HEK293T (cell line): Measurements from ENCODE around the gene CUL7.
"Not testable (repeated sequence)": the region's sequence is repeated elsewhere in the genome, so short reads cannot be mapped to it uniquely, and the experiment has no call there.

Experiments used
- CTCF ChIA-PET: fragments of 350-600 bp; formaldehyde crosslinking; extraction: SDS; loops from one replicate; lab custom pipeline; 2021; ENCODE audit warnings: antibody characterized with exemption, inconsistent platforms; lab: Yijun Ruan, JAX
- POLR2A ChIA-PET: fragments of 350-600 bp; formaldehyde crosslinking; extraction: SDS; loops from one replicate; lab custom pipeline; 2020; ENCODE audit warnings: antibody characterized with exemption, inconsistent platforms; lab: Yijun Ruan, JAX
- DNase-seq: peaks from one replicate; pipeline ENCODE4 v3.0.0; 2012; ENCODE audit warnings: mixed read lengths; ENCODE audit errors: extremely low spot score
- ARNT ChIP-seq: fragments of 450-650 bp; IDR thresholded peaks from 2 replicates; pipeline ENCODE4 v1.6.1; 2017; ENCODE audit warnings: mild to moderate bottlenecking
- BHLHE40 ChIP-seq: fragments of 450-650 bp; IDR thresholded peaks from 2 replicates; pipeline ENCODE4 v1.6.1; 2016; ENCODE audit warnings: mild to moderate bottlenecking, moderate library complexity, borderline replicate concordance
- CTBP1 ChIP-seq: fragments of 450-650 bp; IDR thresholded peaks from 2 replicates; pipeline ENCODE4 v1.6.1; 2016; ENCODE audit warnings: borderline replicate concordance
- ELF4 ChIP-seq: fragments of 450-650 bp; IDR thresholded peaks from 2 replicates; pipeline ENCODE4 v1.6.1; 2017; ENCODE audit warnings: antibody characterized with exemption
- FOXA1 ChIP-seq: fragments of 450-650 bp; IDR thresholded peaks from 2 replicates; pipeline ENCODE4 v1.6.1; 2016; ENCODE audit warnings: mild to moderate bottlenecking
- FOXK2 ChIP-seq: fragments of 450-650 bp; IDR thresholded peaks from 2 replicates; pipeline ENCODE4 v1.6.1; 2016; ENCODE audit warnings: mild to moderate bottlenecking
- FOXM1 ChIP-seq: fragments of 450-650 bp; IDR thresholded peaks from 2 replicates; pipeline ENCODE4 v1.6.1; 2017; ENCODE audit warnings: mild to moderate bottlenecking, borderline replicate concordance
- HDGF ChIP-seq: fragments of 450-650 bp; IDR thresholded peaks from 2 replicates; pipeline ENCODE4 v1.6.1; 2017; ENCODE audit warnings: antibody characterized with exemption, borderline replicate concordance
- L3MBTL2 ChIP-seq: fragments of 450-650 bp; conservative IDR thresholded peaks from 2 replicates; pipeline ENCODE4 v1.6.1; 2016; ENCODE audit warnings: mild to moderate bottlenecking
- LEF1 ChIP-seq: fragments of 450-650 bp; IDR thresholded peaks from 2 replicates; pipeline ENCODE4 v1.6.1; 2017; ENCODE audit warnings: mild to moderate bottlenecking, borderline replicate concordance
- NFRKB ChIP-seq: fragments of 450-650 bp; IDR thresholded peaks from 2 replicates; pipeline ENCODE4 v1.6.1; 2016; ENCODE audit warnings: mild to moderate bottlenecking, moderate library complexity
- PKNOX1 ChIP-seq: fragments of 450-650 bp; IDR thresholded peaks from 2 replicates; pipeline ENCODE4 v1.6.1; 2016
- SP1 ChIP-seq: fragments of 450-650 bp; IDR thresholded peaks from 2 replicates; pipeline ENCODE4 v1.6.1; 2017
- SUZ12 ChIP-seq: fragments of 450-650 bp; IDR thresholded peaks from 2 replicates; pipeline ENCODE4 v1.6.1; 2016; ENCODE audit warnings: mild to moderate bottlenecking
- TARDBP ChIP-seq: fragments of 450-650 bp; IDR thresholded peaks from 2 replicates; pipeline ENCODE4 v1.6.1; 2016
- ZNF384 ChIP-seq: fragments of 450-650 bp; IDR thresholded peaks from 2 replicates; pipeline ENCODE4 v1.6.1; 2016

CUL7 gene

GRCh38 chr6:43089874-43090558 lies 36.4 kb upstream of the CUL7 start:
- CTCF ChIA-PET: interaction anchor here (1.3 kb wide), 1 partner anchor 59 kb away, joined by 3 read pairs; no protein-coding TSS in a partner anchor
- no peak for DNase-seq
- POLR2A ChIA-PET: interaction anchor here (0.5 to 2.2 kb wide), 6 partner anchors 9 to 289 kb away, joined by 3 to 13 read pairs (median 4); partner anchors contain the start of genes KLC4, MRPL2 and PEX6
- TF ChIP-seq ZNF384 (no peak), ARNT (no peak)

GRCh38 chr6:43089467-43089866 lies 35.8 kb upstream of the CUL7 start:
- no peak for DNase-seq
- TF ChIP-seq TARDBP (no peak), ZNF384 (no peak), HDGF (no peak), SP1 (no peak), BHLHE40 (no peak), ARNT (no peak), FOXK2 (no peak), SUZ12 (no peak), NFRKB (no peak), ELF4 (no peak)
- POLR2A ChIA-PET: interaction anchor here (0.9 to 2.2 kb wide), 6 partner anchors 9 to 110 kb away, joined by 3 to 13 read pairs (median 4); partner anchors contain the start of genes CUL7, KLC4, MRPL2 and PEX6
- CTCF ChIA-PET: interaction anchor here (1.3 kb wide), 1 partner anchor 60 kb away, joined by 3 read pairs; no protein-coding TSS in a partner anchor

GRCh38 chr6:43088654-43089056 lies 35.0 kb upstream of the CUL7 start:
- DNase-seq: no peak
- CTCF ChIA-PET: no interaction called here
- POLR2A ChIA-PET: interaction anchor here (0.9 to 1.6 kb wide), 3 partner anchors 8 to 34 kb away, joined by 3 to 6 read pairs (median 5); partner anchors contain the start of genes CUL7, KLC4 and MRPL2
- TF ChIP-seq ELF4 (no peak), FOXM1 (no peak), TARDBP (no peak), ARNT (no peak), CTBP1 (no peak), PKNOX1 (no peak), SP1 (no peak), LEF1 (no peak), BHLHE40 (no peak), ZNF384 (no peak)

- ChIA-PET POLR2A (no interaction called here), CTCF (no interaction called here)
- TF ChIP-seq TARDBP (no peak), BHLHE40 (no peak), FOXM1 (no peak)
- no peak for DNase-seq
These were observed 32.5 kb upstream of the CUL7 start for GRCh38 chr6:43086022-43086658.

GRCh38 chr6:43082806-43083655 lies 29.4 kb upstream of the CUL7 start:
- DNase-seq: no peak
- ChIA-PET CTCF (no interaction called here), POLR2A (interaction anchor here (1.2 to 2.3 kb wide), 2 partner anchors 25 to 99 kb away, joined by 3 to 9 read pairs; partner anchors contain the start of gene PPP2R5D)
- TF ChIP-seq FOXK2 (no peak), TARDBP (no peak), NFRKB (no peak), FOXA1 (no peak), SP1 (no peak), SUZ12 (no peak)

GRCh38 chr6:43081922-43082321 lies 28.3 kb upstream of the CUL7 start:
- CTCF ChIA-PET: not testable (repeated sequence)

GRCh38 chr6:43081043-43081442 lies 27.4 kb upstream of the CUL7 start:
- DNase-seq: no peak
- TF ChIP-seq FOXM1 (no peak), FOXK2 (no peak), ARNT (no peak), LEF1 (no peak), BHLHE40 (no peak), NFRKB (no peak), SP1 (no peak), HDGF (no peak), FOXA1 (no peak), ZNF384 (no peak), CTBP1 (no peak), PKNOX1 (no peak), L3MBTL2 (no peak), SUZ12 (no peak), TARDBP (no peak), ELF4 (no peak)
- CTCF ChIA-PET: no interaction called here
- POLR2A ChIA-PET: interaction anchor here (1.0 to 2.3 kb wide), 3 partner anchors 8 to 97 kb away, joined by 3 to 9 read pairs (median 5); partner anchors contain the start of gene PPP2R5D

More at GRCh38 chr6:43081922-43082321, 28.3 kb upstream of the CUL7 start:
- POLR2A ChIA-PET: interaction anchor here (2.3 kb wide), 1 partner anchor 98 kb away, joined by 9 read pairs; the partner anchor contains the start of gene PPP2R5D
- not testable (repeated sequence) for DNase-seq
